Karpas-422 (cell line): ENCODE measurements around the gene SMYD3. TPM values are rescaled to one million over a fixed set of nuclear protein-coding genes. Genes with fewer than 3 reads are reported as not detected.

ENCODE experiments used
- DNase-seq: peaks from one replicate; pipeline ENCODE4 v3.0.0-alpha.2; 2015
- H2AFZ ChIP-seq: fragments of 200-600 bp; sonication (generic); 2 replicates; pipeline ENCODE4 v1.6.1; 2014; ENCODE audit warnings: antibody characterized with exemption, low read length, mixed read lengths
- H3K27ac ChIP-seq: fragments of 200-600 bp; sonication (generic); 2 replicates; pipeline ENCODE4 v1.5.1; 2014; ENCODE audit warnings: mild to moderate bottlenecking, low read length, moderate library complexity
- H3K27me3 ChIP-seq: fragments of 200-600 bp; sonication (generic); 2 replicates; pipeline ENCODE4 v1.6.1; 2014; ENCODE audit warnings: low read length, mixed read lengths
- H3K36me3 ChIP-seq: fragments of 200-600 bp; sonication (generic); 2 replicates; pipeline ENCODE4 v1.6.1; 2014; ENCODE audit warnings: low read length, mixed read lengths; ENCODE audit not compliant: insufficient read depth
- H3K4me1 ChIP-seq: fragments of 200-600 bp; sonication (generic); 2 replicates; pipeline ENCODE4 v1.6.1; 2014; ENCODE audit warnings: mild to moderate bottlenecking, low read length, mixed read lengths
- H3K4me2 ChIP-seq: fragments of 200-600 bp; sonication (generic); 2 replicates; pipeline ENCODE4 v1.6.1; 2014; ENCODE audit warnings: low read length, low read depth, mild to moderate bottlenecking; ENCODE audit not compliant: poor library complexity, severe bottlenecking
- H3K4me3 ChIP-seq: fragments of 200-600 bp; sonication (generic); 2 replicates; pipeline ENCODE4 v1.5.1; 2014; ENCODE audit warnings: mild to moderate bottlenecking, antibody characterized with exemption, low read length, mixed read lengths
- H3K79me2 ChIP-seq: fragments of 200-600 bp; sonication (generic); 2 replicates; pipeline ENCODE4 v1.6.1; 2014; ENCODE audit warnings: mild to moderate bottlenecking, low read length, mixed read lengths
- H3K9ac ChIP-seq: fragments of 200-600 bp; sonication (generic); 2 replicates; pipeline ENCODE4 v1.6.0; 2014; ENCODE audit warnings: low read length
- H3K9me2 ChIP-seq: fragments of 200-600 bp; sonication (generic), shearing (Covaris generic); replicated peaks from 2 replicates; pipeline ENCODE4 v1.6.0; 2014; ENCODE audit warnings: mild to moderate bottlenecking, low read length, moderate library complexity; ENCODE audit not compliant: insufficient read depth
- H3K9me3 ChIP-seq: fragments of 300-700, 200-600 bp; sonication (generic); 2 replicates; pipeline ENCODE4 v1.6.1; 2014; ENCODE audit warnings: low read length, mixed read lengths
- H4K20me1 ChIP-seq: fragments of 200-600 bp; sonication (generic); 2 replicates; pipeline ENCODE4 v1.6.1; 2014; ENCODE audit warnings: mild to moderate bottlenecking, antibody characterized with exemption, low read length, low read depth; ENCODE audit not compliant: insufficient read depth
- total RNA-seq: library from RNA; depleted of rRNA; stranded (reverse); fragments of >200 nt; shearing (Covaris generic); gene quantifications from 2 replicates; pipeline ENCODE4 v1.2.3, GENCODE V29; 2014; ENCODE audit warnings: low replicate concordance

Gene SMYD3
- total RNA-seq, 1 experiment from 2014 or later = 67.1 TPM

DNA sequence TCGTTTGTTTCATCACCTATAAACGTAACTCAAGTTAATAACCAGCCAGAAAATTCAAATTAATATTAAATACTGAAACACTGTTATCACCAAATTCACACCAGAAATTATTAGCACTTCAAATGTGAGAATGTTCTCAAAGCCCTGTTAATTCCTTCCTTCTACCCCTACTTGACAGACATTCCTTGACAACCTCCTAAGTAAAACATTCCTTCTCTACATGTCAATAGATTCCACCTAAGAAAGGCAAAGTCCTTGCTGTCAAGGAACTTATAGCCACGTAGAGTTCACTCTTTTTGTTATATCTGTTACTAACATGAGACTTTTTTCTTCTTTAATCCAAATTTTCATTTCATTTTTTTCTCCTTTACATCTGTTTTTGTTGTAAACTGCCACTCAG lies 441.5 kb downstream of the SMYD3 start:
- Histone ChIP-seq H3K9ac (no peak overlapping the region), H3K4me2 (no peak overlapping the region)

DNA sequence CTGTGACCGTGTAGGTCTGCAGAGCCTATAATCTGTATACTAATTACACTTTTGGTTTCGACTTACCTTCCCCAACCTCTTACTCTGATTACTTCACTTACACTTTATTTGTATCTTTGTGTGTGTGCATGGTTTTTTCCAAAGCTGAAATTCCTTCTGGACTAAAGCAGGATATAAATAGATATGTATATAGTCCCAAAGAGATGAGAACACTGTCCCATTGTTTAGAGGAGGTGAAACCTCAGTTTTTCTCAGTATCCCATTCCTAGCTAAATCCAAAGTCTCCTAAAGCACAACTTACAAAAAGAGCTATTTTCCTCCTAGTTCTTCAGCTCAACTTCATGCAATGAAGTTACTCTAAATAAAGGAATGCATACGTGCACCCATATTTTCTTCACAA lies 442.2 kb downstream of the SMYD3 start:
- H3K9me2 ChIP-seq = no peaks in the 10 kb centered on the region
- no peak overlapping the region for H2AFZ ChIP-seq
- H3K27ac ChIP-seq = no peak overlapping the region
- no peaks in the 10 kb centered on the region for H3K36me3 ChIP-seq
- no peak overlapping the region for H3K9ac ChIP-seq
- H3K79me2 ChIP-seq = no peaks in the 10 kb centered on the region
- H3K4me3 ChIP-seq = no peak overlapping the region
- H3K9me3 ChIP-seq = no peaks in the 10 kb centered on the region
- no peak overlapping the region for H3K4me2 ChIP-seq
- no peak for DNase-seq
- H3K27me3 ChIP-seq = no peaks in the 10 kb centered on the region
- no peaks in the 10 kb centered on the region for H3K4me1 ChIP-seq
- no peaks in the 10 kb centered on the region for H4K20me1 ChIP-seq

More for the DNA sequence above, 441.5 kb downstream of the SMYD3 start:
- Histone ChIP-seq H3K27me3 (no peaks in the 10 kb centered on the region), H3K79me2 (no peaks in the 10 kb centered on the region), H3K9me3 (no peaks in the 10 kb centered on the region), H3K36me3 (no peaks in the 10 kb centered on the region), H3K27ac (no peak overlapping the region), H3K4me3 (no peak overlapping the region), H3K9me2 (no peaks in the 10 kb centered on the region), H4K20me1 (no peaks in the 10 kb centered on the region), H3K4me1 (no peaks in the 10 kb centered on the region), H2AFZ (no peak overlapping the region)
- no peak for DNase-seq

DNA sequence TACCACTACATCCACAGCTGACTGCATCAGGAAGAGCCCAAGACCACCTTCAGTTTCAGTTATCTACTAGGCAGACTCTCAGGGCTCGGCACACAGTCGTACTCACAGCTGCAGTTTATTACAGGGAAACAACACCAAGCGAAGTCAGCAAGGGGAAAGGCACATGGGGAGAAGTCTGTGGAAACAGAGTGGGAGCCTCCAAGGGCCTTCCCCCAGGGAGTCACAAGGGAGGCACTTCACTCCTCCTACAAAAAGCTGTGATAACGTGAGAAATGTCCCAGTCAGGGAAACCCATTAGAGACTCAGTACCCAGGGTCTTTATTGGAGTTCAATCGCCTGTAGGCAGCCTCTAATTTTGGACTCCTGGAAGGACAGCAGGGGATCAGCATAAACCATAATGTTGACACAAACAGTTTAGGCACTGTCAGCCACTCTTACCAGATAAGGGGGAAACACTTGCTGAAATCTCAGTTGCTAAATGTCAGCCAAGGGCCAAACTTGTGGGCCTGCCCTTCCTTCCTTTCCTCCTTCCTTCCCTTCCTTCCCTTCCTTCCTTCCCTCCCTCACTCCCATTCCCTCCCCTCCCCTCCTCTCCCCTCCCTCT lies 444.0 kb downstream of the SMYD3 start:
- Histone ChIP-seq H3K4me1 (no peaks in the 10 kb centered on the region), H4K20me1 (no peaks in the 10 kb centered on the region), H3K9ac (no peak overlapping the region), H3K4me3 (no peak overlapping the region), H2AFZ (no peak overlapping the region), H3K4me2 (no peak overlapping the region), H3K27me3 (no peaks in the 10 kb centered on the region), H3K9me3 (no peaks in the 10 kb centered on the region), H3K36me3 (no peaks in the 10 kb centered on the region), H3K27ac (no peak overlapping the region), H3K79me2 (no peaks in the 10 kb centered on the region), H3K9me2 (no peaks in the 10 kb centered on the region)
- no peak for DNase-seq

DNA sequence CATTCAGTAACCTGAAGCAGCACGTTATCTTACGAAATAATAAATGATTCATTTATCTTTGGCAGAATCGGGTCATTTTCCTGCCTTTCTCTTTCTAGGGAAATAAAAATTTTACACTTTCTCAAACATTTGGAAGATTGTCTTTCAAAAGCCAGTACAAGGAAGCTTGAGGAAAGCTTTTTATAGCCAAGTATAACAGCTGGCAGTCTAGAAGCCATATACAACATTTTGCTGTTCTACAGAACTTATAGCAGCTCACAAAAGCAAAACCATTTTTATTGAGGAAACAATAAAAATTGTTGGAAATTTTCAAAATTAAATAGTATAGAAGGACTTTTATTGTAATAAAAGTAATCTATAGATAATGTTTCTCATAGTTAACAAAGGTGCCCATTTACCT lies 448.6 kb downstream of the SMYD3 start:
- Histone ChIP-seq H3K4me3 (no peak overlapping the region), H3K79me2 (no peaks in the 10 kb centered on the region), H3K9me3 (0 out of 2 replicates have a peak, but pooled peaks cover 4% of the 10 kb centered on the region), H3K4me1 (no peaks in the 10 kb centered on the region), H2AFZ (no peak overlapping the region), H3K27me3 (no peaks in the 10 kb centered on the region), H3K36me3 (no peaks in the 10 kb centered on the region), H3K4me2 (no peak overlapping the region), H3K9ac (no peak overlapping the region), H3K9me2 (no peaks in the 10 kb centered on the region), H3K27ac (no peak overlapping the region), H4K20me1 (no peaks in the 10 kb centered on the region)
- no peak for DNase-seq

- 0 out of 2 replicates have a peak, but pooled peaks cover 4% of the 10 kb centered on the region for H3K9me3 ChIP-seq
- H3K27ac ChIP-seq = no peak overlapping the region
- DNase-seq = no peak
- no peak overlapping the region for H3K4me3 ChIP-seq
- no peaks in the 10 kb centered on the region for H4K20me1 ChIP-seq
- no peak overlapping the region for H2AFZ ChIP-seq
- no peak overlapping the region for H3K4me2 ChIP-seq
- H3K9ac ChIP-seq = no peak overlapping the region
- H3K36me3 ChIP-seq = no peaks in the 10 kb centered on the region
- H3K4me1 ChIP-seq = no peaks in the 10 kb centered on the region
- no peaks in the 10 kb centered on the region for H3K27me3 ChIP-seq
- H3K79me2 ChIP-seq = no peaks in the 10 kb centered on the region; the same call in 1 of the 2 replicates
- H3K9me2 ChIP-seq = no peaks in the 10 kb centered on the region
These were observed 454.5 kb downstream of the SMYD3 start for GRCh38 chr1:246052603-246053002.

- Histone ChIP-seq H2AFZ (no peak overlapping the region), H3K4me1 (no peaks in the 10 kb centered on the region), H3K36me3 (no peaks in the 10 kb centered on the region), H3K4me3 (no peak overlapping the region), H3K9me2 (no peaks in the 10 kb centered on the region), H3K27me3 (no peaks in the 10 kb centered on the region), H3K27ac (no peak overlapping the region), H3K79me2 (no peaks in the 10 kb centered on the region; the same call in 1 of the 2 replicates), H3K9me3 (0 out of 2 replicates have a peak, but pooled peaks cover 4% of the 10 kb centered on the region), H4K20me1 (no peaks in the 10 kb centered on the region), H3K4me2 (no peak overlapping the region), H3K9ac (no peak overlapping the region)
- DNase-seq = no peak
These were observed 455.1 kb downstream of the SMYD3 start for GRCh38 chr1:246051909-246052518.

- no peak overlapping the region for H3K4me3 ChIP-seq
- H3K27me3 ChIP-seq = no peaks in the 10 kb centered on the region
- no peak overlapping the region for H2AFZ ChIP-seq
- no peaks in the 10 kb centered on the region for H3K9me2 ChIP-seq
- no peaks in the 10 kb centered on the region; the same call in 1 of the 2 replicates for H3K79me2 ChIP-seq
- no peaks in the 10 kb centered on the region for H3K4me1 ChIP-seq
- no peak overlapping the region for H3K9ac ChIP-seq
- no peak overlapping the region for H3K27ac ChIP-seq
- no peaks in the 10 kb centered on the region for H4K20me1 ChIP-seq
- H3K36me3 ChIP-seq = no peaks in the 10 kb centered on the region
- no peak overlapping the region for H3K4me2 ChIP-seq
- DNase-seq = no peak
- no peaks in the 10 kb centered on the region for H3K9me3 ChIP-seq
These were observed 458.4 kb downstream of the SMYD3 start for GRCh38 chr1:246048693-246049092.

GRCh38 chr1:246043556-246043955 lies 463.5 kb downstream of the SMYD3 start:
- Histone ChIP-seq H3K9ac (no peak overlapping the region), H3K27ac (no peak overlapping the region), H4K20me1 (no peaks in the 10 kb centered on the region), H3K27me3 (no peaks in the 10 kb centered on the region), H3K9me2 (no peaks in the 10 kb centered on the region), H3K79me2 (no peaks in the 10 kb centered on the region), H3K4me2 (no peak overlapping the region), H2AFZ (no peak overlapping the region), H3K4me3 (no peak overlapping the region), H3K9me3 (no peaks in the 10 kb centered on the region), H3K36me3 (no peaks in the 10 kb centered on the region), H3K4me1 (no peaks in the 10 kb centered on the region)
- DNase-seq = no peak
